Measurements from ENCODE around the gene ADPRH. TPM values are rescaled to one million over a fixed set of nuclear protein-coding genes. Genes with fewer than 3 reads are reported as not detected.

The ADPRH gene
- total RNA-seq, 4 donors from 2014 or later = 9.5 to 17.7 (median 13.0) TPM

DNA sequence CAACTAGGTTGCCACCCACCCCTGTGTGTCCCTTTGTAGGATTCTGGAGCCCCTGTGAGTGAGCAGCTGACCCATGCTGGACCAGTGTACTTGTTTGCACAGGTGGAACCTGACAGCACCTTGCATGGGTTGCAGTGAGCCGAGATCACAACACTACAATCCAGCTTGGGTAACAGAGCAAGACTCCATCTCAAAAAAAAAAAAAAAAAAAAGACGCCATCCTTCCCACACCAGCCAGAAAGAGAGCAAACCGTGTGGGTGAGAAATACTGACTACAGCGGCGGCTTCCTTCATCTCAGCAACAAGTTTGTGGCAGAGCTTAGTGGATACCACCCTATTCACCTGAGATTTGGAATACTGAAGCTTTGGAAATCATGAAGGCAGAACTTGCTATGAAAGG lies 19.1 kb upstream of the ADPRH start:
- TF ChIP-seq, protein P1, sequence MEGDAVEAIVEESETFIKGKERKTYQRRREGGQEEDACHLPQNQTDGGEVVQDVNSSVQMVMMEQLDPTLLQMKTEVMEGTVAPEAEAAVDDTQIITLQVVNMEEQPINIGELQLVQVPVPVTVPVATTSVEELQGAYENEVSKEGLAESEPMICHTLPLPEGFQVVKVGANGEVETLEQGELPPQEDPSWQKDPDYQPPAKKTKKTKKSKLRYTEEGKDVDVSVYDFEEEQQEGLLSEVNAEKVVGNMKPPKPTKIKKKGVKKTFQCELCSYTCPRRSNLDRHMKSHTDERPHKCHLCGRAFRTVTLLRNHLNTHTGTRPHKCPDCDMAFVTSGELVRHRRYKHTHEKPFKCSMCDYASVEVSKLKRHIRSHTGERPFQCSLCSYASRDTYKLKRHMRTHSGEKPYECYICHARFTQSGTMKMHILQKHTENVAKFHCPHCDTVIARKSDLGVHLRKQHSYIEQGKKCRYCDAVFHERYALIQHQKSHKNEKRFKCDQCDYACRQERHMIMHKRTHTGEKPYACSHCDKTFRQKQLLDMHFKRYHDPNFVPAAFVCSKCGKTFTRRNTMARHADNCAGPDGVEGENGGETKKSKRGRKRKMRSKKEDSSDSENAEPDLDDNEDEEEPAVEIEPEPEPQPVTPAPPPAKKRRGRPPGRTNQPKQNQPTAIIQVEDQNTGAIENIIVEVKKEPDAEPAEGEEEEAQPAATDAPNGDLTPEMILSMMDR (IDR thresholded peaks at IDR 0.05; ENCODE audit: low read depth) = no peak

DNA sequence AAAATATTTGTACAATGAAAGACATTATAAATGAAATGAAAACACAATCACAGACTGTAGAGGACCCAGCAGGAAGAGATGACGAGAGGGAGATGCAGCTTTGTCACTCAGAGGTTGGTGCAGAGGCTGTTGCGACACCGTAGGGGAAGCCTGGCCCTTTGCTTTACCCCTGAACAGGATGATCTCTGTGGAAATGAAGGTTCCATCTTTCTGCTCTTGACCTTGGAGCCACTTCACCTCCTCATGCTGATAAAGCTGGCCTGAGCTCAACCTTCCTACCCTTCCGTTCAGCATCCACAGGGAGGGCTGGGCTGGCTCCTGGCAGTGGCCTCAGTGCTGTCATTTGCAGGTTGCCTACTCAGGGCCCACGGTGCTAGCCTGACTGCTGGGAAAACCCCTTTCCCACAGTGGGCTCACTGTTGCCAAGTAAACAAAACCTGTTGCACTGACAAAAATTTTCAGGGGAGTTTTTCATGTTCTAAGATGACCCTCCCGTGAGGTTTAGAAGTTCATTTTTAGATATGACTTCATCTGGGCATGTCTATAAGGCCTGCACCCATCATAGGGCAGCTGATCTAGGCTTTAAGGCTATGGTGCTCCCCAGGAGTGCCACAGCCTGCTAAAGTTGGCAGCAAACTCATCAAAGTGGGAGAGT lies 16.9 kb upstream of the ADPRH start:
- TF ChIP-seq, protein P1 (IDR thresholded peaks at IDR 0.05; ENCODE audit: low read depth) = no peak

DNA sequence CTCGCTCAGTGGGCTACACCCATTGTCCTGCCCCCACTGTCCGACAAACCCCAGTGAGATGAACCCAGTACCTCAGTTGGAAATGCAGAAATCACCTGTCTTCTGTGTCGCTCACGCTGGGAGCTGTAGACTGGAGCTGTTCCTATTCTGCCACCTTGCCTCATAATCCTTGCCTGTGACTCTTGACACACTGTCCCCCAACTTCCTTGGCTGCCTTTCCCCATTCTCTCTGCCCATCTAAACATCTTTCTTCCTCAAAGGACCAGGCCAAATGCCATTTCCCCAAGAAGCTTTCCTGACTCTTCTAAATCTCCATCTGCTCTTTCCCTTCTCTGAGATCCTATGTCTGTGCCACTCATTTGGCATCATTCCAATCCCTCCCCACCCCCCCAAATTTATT lies 10.1 kb upstream of the ADPRH start:
- TF ChIP-seq, protein P1 (IDR thresholded peaks at IDR 0.05; ENCODE audit: low read depth) = no peak

DNA sequence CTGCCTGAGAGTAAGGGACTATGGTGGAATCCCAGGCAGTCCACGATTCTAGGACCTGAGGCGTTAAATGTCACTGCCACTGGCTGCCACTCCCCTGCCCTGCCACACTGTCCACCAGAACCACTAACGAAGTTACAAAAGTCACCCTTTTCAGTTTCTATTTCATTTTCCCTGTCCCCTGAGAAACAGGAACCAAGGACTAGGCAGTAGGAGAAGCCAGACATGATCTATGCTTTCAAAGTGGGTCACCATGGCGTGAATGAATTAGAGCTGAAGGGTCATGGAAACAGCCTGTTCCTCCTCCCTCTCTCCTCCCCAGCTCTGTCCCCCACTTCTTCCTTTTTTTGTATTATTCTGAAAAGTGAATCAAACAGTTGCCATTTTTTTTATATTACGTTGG lies 9.1 kb upstream of the ADPRH start:
- TF ChIP-seq, protein P1 (IDR thresholded peaks at IDR 0.05; ENCODE audit: low read depth) = no peak

DNA sequence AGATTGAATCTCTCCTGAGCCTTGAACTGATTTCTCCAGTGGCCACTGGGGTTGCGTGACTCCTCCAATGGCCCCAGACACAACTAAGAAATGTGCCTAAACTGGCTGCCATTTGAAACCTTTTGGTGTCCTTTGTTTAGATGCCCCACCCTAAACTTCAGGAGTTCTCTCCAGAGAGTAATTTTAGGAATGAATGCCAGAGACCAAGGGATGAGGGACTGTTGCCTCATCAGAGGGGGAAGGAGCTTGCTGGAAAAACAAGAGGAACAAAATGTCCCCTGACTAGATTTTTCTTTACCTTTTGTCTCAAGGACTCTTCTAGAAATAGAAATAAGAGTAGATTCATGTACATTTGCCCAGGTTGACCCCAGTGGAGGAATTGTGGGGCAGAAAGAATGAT lies 8.1 kb upstream of the ADPRH start:
- TF ChIP-seq, protein P1 (IDR thresholded peaks at IDR 0.05; ENCODE audit: low read depth) = no peak

DNA sequence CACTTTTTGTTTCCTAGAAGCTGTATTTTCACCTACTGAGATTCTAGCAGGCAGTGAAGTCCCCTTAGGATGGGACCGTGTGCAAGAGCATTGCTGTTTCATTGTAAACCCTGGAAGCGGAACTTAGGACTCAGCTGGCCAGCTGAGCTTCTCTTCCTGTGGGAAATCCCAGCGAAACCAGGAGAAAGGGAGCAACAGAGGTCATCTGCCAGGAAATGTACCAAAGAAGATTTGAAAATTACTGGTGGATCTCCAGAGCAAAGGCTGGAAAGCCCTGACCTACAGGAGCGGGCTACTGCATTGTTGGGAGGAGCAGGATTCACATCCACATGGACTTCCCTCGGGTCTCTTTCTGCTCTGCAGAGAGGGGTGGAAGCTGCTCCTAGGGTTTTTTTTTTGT lies 7.6 kb upstream of the ADPRH start:
- TF ChIP-seq, protein P1 (IDR thresholded peaks at IDR 0.05; ENCODE audit: low read depth) = no peak

DNA sequence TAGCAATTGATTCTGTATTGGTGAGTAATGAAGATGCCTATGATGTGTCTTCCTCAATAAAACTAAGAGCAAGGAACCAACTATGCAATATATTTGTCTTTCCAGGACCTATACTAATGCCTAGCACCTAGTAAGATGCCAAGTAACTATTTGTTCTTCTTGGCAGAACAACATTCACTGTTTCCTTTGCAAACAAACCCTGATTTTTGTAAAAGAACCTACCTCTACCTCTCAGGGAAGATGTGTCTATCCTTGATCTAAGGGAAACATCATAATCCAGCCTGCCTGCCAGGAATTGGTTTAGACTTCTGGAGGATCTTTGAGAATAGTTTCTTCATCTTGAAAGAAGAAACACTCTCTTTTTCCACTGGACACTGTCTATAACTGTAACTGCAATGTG lies 3.8 kb upstream of the ADPRH start:
- TF ChIP-seq, protein P1 (IDR thresholded peaks at IDR 0.05; ENCODE audit: low read depth) = no peak

All from subcutaneous adipose tissue (tissue), 4 donors.